B cell (primary cell): ENCODE data around the gene NEK3. TPM values are rescaled to one million over a fixed set of nuclear protein-coding genes. Genes with fewer than 3 reads are reported as not detected.

Experiments used
- ATAC-seq: fragments of 200-7000 bp; cut with Tn5 transposase; one replicate; pipeline ENCODE4 v1.10.0; 2021; ENCODE audit warnings: low read depth, mild to moderate bottlenecking, moderate number of reproducible peaks, moderate library complexity
- CTCF ChIA-PET: fragments of 350-600 bp; sonication (Branson Sonifier 250); formaldehyde crosslinking; loops from one replicate; lab custom pipeline; 2021; ENCODE audit warnings: antibody characterized with exemption, inconsistent platforms; lab: Charles Lee
- POLR2A ChIA-PET: fragments of 350-600 bp; sonication (Branson Sonifier 250); formaldehyde crosslinking; loops from one replicate; lab custom pipeline; 2021; ENCODE audit warnings: antibody characterized with exemption; lab: Charles Lee
- DNase-seq: peaks from one replicate; pipeline ENCODE4 v3.0.0; 2013
- H2AFZ ChIP-seq: 2 replicates; pipeline ENCODE4 v1.6.1; 2012; ENCODE audit warnings: mild to moderate bottlenecking, low read depth, low read length; ENCODE audit not compliant: insufficient read depth, poor library complexity, severe bottlenecking
- H3K27ac ChIP-seq, 2 donors: 1 replicate in 1 of 2; 2 replicates in 1 of 2; pipeline ENCODE4 v1.5.1; 2012 to 2013; ENCODE audit warnings: low read length in 2 of 2, mild to moderate bottlenecking in 2 of 2, moderate library complexity in 1 of 2
- H3K27me3 ChIP-seq, 4 experiments: fragments of 200-600 bp in 1 of 4; sonication (generic) in 1 of 4; replicated peaks in 1 of 4; 1 replicate in 2 of 4; 2 replicates in 2 of 4; pipeline versions ENCODE4 v1.6.1 to v1.7.0; 2013 to 2016; ENCODE audit warnings: low read length in 3 of 4, mild to moderate bottlenecking in 2 of 4, mixed read lengths in 1 of 4, moderate library complexity in 1 of 4; ENCODE audit not compliant: insufficient read depth in 4 of 4, control insufficient read depth in 3 of 4; ENCODE audit errors: control extremely low read depth in 1 of 4
- H3K36me3 ChIP-seq, 2 experiments: replicated peaks in 1 of 2; 1 replicate in 1 of 2; 2 replicates in 1 of 2; pipeline versions ENCODE4 v1.6.1 to v1.7.1; 2013; ENCODE audit warnings: low read length in 1 of 2; ENCODE audit not compliant: insufficient read depth in 2 of 2, control insufficient read depth in 1 of 2; ENCODE audit errors: control extremely low read depth in 1 of 2, extremely low read depth in 1 of 2
- H3K4me1 ChIP-seq, 2 donors: fragments of 200-600 bp in 1 of 2; sonication (generic) in 1 of 2; 1 replicate in 1 of 2; 2 replicates in 1 of 2; pipeline versions ENCODE4 v1.5.1 to v1.6.1; 2013 to 2017; ENCODE audit warnings: low read length in 2 of 2; ENCODE audit not compliant: control insufficient read depth in 2 of 2, insufficient read depth in 2 of 2
- H3K4me2 ChIP-seq: replicated peaks from 2 replicates; pipeline ENCODE3; 2012; ENCODE audit warnings: mild to moderate bottlenecking, low read depth, low read length; ENCODE audit not compliant: poor library complexity, severe bottlenecking
- H3K4me3 ChIP-seq, 5 experiments: fragments of 200-600 bp in 1 of 5; sonication (generic) in 1 of 5; 1 replicate in 3 of 5; 2 replicates in 2 of 5; pipeline versions ENCODE4 v1.5.1 to v1.7.0; 2011 to 2016; ENCODE audit warnings: low read length in 4 of 5, mild to moderate bottlenecking in 4 of 5, low read depth in 2 of 5, control low read depth in 1 of 5, moderate library complexity in 1 of 5; ENCODE audit not compliant: insufficient read depth in 1 of 5; ENCODE audit errors: control extremely low read depth in 1 of 5, extremely low read depth in 1 of 5
- H3K79me2 ChIP-seq: fragments of 200-600 bp; sonication (generic); one replicate; pipeline ENCODE4 v1.6.0; 2016; ENCODE audit warnings: low read length; ENCODE audit not compliant: control insufficient read depth, insufficient read depth
- H3K9ac ChIP-seq: fragments of 200-600 bp; sonication (generic); 2 replicates; pipeline ENCODE4 v1.6.1; 2017; ENCODE audit warnings: mild to moderate bottlenecking, low read length, moderate library complexity
- H3K9me3 ChIP-seq, 3 donors: one replicate each; pipeline versions ENCODE4 v1.6.1 to v1.7.1; 2013; ENCODE audit warnings: low read length in 2 of 3; ENCODE audit not compliant: control insufficient read depth in 2 of 3, insufficient read depth in 1 of 3; ENCODE audit errors: control extremely low read depth in 1 of 3
- H4K20me1 ChIP-seq: 2 replicates; pipeline ENCODE4 v1.6.0; 2012; ENCODE audit warnings: mild to moderate bottlenecking, low read length; ENCODE audit not compliant: insufficient read depth, control insufficient read depth, poor library complexity, severe bottlenecking
- H3K27ac Mint-ChIP-seq: one replicate; pipeline ENCODE4 v1.8.0; 2021; ENCODE audit warnings: mixed read lengths
- H3K27me3 Mint-ChIP-seq: one replicate; pipeline ENCODE4 v1.8.0; 2021; ENCODE audit warnings: mixed read lengths
- H3K4me1 Mint-ChIP-seq: one replicate; pipeline ENCODE4 v1.8.0; 2021; ENCODE audit warnings: mixed read lengths
- H3K4me3 Mint-ChIP-seq: one replicate; pipeline ENCODE4 v1.8.0; 2021; ENCODE audit warnings: mixed read lengths
- H3K9me3 Mint-ChIP-seq: one replicate; pipeline ENCODE4 v1.8.0; 2022; ENCODE audit warnings: mixed read lengths; ENCODE audit not compliant: insufficient read depth
- EZH2 ChIP-seq: IDR thresholded peaks from 2 replicates; pipeline ENCODE4 v1.6.1; 2012; ENCODE audit warnings: borderline replicate concordance, low read depth, mild to moderate bottlenecking, moderate library complexity, low read length; ENCODE audit not compliant: insufficient read depth, poor library complexity, severe bottlenecking
- WGBS: methylation state at CpG from one replicate; pipeline ENCODE4 v1.1.5; 2013; ENCODE audit warnings: missing lambda C conversion rate; ENCODE audit not compliant: insufficient coverage; 5-methylcytosine and 5-hydroxymethylcytosine counted together
- intact Hi-C: fragments of 100-400 bp; cut with micrococcal nuclease; formaldehyde crosslinking; loops from one replicate; pipeline ENCODE4 v1.10.0; 2022
- polyA plus RNA-seq: library from polyadenylated mRNA; depleted of rRNA; stranded (reverse); fragments of >200 nt; gene quantifications from 2 replicates; pipeline ENCODE4 v1.2.3, GENCODE V29; 2012
- total RNA-seq, 2 donors: library from RNA; stranded (reverse); fragments of 120-200 nt in 1 of 2; gene quantifications; 1 replicate in 1 of 2; 2 replicates in 1 of 2; pipeline versions ENCODE4 v1.2.3 to v1.2.4, GENCODE V29; 2013 to 2022
- TF ChIP-seq, protein P1 (sequence below): fragments of 200-600 bp; IDR thresholded peaks from one replicate; pipeline ENCODE4 v1.8.0; 2022; ENCODE audit warnings: antibody characterized with exemption, mild to moderate bottlenecking

Gene NEK3
- total and polyA plus RNA-seq, 2 donors (not counting 1 experiment from before 2014, with no cell fraction given) = 6.0 to 12.6 TPM

DNA sequence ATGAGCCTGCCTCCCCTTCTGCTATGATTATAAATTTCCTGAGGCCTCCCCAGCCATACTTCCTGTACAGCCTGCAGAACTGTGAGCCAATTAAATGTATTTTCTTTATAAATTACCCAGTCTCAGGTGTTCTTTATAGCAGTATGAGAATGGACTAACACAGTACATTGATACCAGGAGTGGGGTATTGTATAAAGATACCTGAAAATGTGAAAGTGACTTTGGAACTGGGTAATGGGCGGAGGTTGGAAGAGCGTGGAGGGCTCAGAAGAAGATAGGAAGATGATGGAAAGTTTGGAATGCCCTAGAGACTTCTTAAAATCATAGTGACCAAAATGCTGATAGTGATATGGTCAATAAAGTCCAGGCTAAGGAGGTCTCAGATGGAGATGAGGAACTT, 63.3 kb downstream of the NEK3 start:
- 100% methylated on average over 2 of the region's 2 CpGs for WGBS
- DNase-seq (no peak), ATAC-seq (no peak)
- no peaks in the 10 kb centered on the region for H4K20me1 ChIP-seq
- Mint-ChIP-seq H3K4me3 (no peak overlapping the region), H3K27me3 (peaks cover 12% of the 10 kb centered on the region), H3K27ac (no peak overlapping the region), H3K9me3 (no peaks in the 10 kb centered on the region), H3K4me1 (no peaks in the 10 kb centered on the region)
- no peaks in the 10 kb centered on the region for H3K27me3 ChIP-seq
- H3K4me2 ChIP-seq = no peak overlapping the region
- no peak overlapping the region for H3K27ac ChIP-seq
- no peak overlapping the region for H3K4me3 ChIP-seq
- H3K9me3 ChIP-seq = no peaks in the 10 kb centered on the region
- CTCF ChIA-PET = no interaction called here
- intact Hi-C loops = loop anchor here (10.0 kb wide), 1 partner anchor 51 kb away; no protein-coding TSS in a partner anchor
- no peaks in the 10 kb centered on the region for H3K36me3 ChIP-seq
- H3K79me2 ChIP-seq = no peaks in the 10 kb centered on the region
- H3K9ac ChIP-seq = no peak overlapping the region
- no peak overlapping the region for H2AFZ ChIP-seq
- TF ChIP-seq, protein P1, sequence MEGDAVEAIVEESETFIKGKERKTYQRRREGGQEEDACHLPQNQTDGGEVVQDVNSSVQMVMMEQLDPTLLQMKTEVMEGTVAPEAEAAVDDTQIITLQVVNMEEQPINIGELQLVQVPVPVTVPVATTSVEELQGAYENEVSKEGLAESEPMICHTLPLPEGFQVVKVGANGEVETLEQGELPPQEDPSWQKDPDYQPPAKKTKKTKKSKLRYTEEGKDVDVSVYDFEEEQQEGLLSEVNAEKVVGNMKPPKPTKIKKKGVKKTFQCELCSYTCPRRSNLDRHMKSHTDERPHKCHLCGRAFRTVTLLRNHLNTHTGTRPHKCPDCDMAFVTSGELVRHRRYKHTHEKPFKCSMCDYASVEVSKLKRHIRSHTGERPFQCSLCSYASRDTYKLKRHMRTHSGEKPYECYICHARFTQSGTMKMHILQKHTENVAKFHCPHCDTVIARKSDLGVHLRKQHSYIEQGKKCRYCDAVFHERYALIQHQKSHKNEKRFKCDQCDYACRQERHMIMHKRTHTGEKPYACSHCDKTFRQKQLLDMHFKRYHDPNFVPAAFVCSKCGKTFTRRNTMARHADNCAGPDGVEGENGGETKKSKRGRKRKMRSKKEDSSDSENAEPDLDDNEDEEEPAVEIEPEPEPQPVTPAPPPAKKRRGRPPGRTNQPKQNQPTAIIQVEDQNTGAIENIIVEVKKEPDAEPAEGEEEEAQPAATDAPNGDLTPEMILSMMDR = no peak
- no peak for TF ChIP-seq EZH2
- H3K4me1 ChIP-seq = no peaks in the 10 kb centered on the region
- POLR2A ChIA-PET = no interaction called here

DNA sequence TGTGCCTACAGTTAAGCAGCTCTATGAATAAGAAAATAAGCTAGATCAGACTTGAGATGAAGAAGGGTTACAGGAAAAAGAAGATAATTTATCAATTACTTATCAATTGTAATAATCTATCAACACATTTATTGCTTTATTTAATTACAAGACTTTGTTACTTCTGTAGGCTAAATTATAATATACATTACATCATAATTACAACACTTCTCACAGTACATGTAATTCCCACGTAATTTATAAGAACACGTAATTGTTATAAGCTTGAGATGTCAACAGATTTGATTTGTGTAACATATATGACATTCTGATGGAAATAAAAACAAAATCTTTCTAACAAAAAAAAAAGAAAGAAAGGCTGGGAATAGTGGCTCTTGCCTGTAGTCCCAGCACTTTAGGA, 67.3 kb downstream of the NEK3 start:
- no peak overlapping the region for H3K4me2 ChIP-seq
- no peak overlapping the region for H3K4me3 ChIP-seq
- H3K27ac ChIP-seq = no peak overlapping the region
- CTCF ChIA-PET = no interaction called here
- Mint-ChIP-seq H3K9me3 (no peaks in the 10 kb centered on the region), H3K4me1 (no peaks in the 10 kb centered on the region), H3K27me3 (peaks cover 12% of the 10 kb centered on the region), H3K4me3 (no peak overlapping the region), H3K27ac (no peak overlapping the region)
- POLR2A ChIA-PET = no interaction called here
- H3K4me1 ChIP-seq = no peaks in the 10 kb centered on the region
- WGBS = no CpG with 5 or more reads among the region's 2 CpGs
- no peak for ATAC-seq
- H4K20me1 ChIP-seq = no peaks in the 10 kb centered on the region
- H3K79me2 ChIP-seq = no peaks in the 10 kb centered on the region
- TF ChIP-seq, protein P1 = no peak
- no peak for TF ChIP-seq EZH2
- H3K36me3 ChIP-seq = no peaks in the 10 kb centered on the region
- H2AFZ ChIP-seq = no peak overlapping the region
- intact Hi-C loops = loop anchor here (10.0 kb wide), 1 partner anchor 47 kb away; no protein-coding TSS in a partner anchor
- H3K9ac ChIP-seq = no peak overlapping the region
- no peaks in the 10 kb centered on the region for H3K27me3 ChIP-seq
- no peak for DNase-seq
- no peaks in the 10 kb centered on the region for H3K9me3 ChIP-seq
